HG03139 (cell line): ENCODE measurements around the gene TPM3.
"Not testable (repeated sequence)": the region's sequence is repeated elsewhere in the genome, so short reads cannot be mapped to it uniquely, and the experiment has no call there.

ENCODE experiments used
- ATAC-seq: cut with Tn5 transposase; IDR thresholded peaks from one replicate; pipeline ENCODE4 v1.9.1; 2021; ENCODE audit not compliant: unreplicated experiment

The TPM3 gene

DNA sequence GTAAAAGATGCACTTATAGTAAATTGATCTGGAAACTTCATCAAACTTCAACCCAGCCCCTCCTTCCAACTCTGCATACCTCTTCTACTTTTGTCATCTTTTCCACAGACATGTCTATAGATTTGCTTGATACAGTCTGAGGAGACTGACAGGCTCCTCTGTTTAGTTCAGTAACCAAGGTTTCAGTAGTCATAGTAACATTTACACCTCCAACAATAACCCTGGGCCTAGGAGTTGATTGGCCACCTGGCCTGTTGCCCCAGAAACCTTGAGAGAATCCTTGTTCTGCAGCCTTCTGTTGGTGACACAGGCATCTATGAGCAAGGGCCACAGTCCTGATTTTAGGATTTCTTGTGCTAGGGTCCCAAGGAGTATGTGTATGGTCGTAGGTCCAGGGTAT, 14.3 kb upstream of the TPM3 start, which contains the start of gene CFAP141:
Gene CFAP141, minus strand, starts transcription at position 138 of the 400 bp plus-strand sequence. Its CDS starts 26 bp downstream, at position 112.
- ATAC-seq: no peak

GRCh38 chr1:154205778-154206177, 13.9 kb upstream of the TPM3 start:
- ATAC-seq: not testable (repeated sequence)

DNA sequence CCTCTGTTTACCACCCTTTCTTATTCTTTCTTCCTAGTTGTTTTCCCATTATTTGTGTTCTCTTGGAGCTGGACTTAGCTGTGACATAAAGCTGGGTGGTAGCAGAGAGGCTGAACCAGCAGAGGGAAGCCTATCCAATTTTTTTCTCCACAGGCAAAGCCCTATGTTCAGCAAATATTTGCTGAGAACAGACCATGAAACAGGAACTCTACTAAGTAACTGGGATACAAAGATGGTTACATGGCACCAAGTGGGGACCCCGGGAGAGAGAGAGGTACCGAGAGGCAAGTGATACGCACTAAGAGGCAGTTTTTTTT, 7.6 kb upstream of the TPM3 start:
- no peak for ATAC-seq

DNA sequence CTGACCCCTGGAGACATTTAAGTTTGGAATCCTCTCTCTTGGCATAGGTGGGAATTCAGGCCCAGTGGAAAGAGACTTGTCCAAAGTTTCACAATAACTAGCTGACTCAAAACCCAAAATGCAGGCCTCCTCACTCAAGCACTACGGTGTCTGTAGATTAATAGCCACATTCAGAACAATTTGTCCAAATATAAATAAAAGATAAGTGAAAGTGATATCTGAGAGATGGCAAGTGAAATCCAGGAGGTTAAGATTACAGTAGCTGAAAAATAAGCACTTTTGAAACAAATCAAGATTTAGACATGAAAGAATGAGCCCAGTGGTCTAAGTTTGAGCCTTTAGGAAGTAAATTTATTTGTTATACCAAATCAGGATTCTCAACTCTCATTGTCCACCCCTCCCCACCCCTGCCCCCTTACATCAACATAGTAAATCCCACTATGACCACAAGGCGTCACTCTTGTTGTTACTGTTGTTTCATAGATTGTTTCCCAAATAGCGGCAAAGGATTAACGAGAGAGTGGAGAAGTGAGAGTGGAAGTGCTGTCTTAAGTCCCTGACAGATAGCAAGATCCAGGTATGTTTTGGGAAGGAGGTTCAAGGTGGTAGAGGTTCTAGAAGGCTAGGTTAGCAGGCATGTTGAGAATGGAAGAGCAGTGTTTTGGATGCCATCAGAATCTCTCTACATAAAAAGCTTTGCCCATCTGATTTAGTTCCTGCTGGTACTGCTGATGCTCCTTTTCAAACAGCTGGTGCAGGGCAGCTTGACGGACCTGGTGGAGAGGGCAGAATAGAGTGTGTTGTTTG, 7.1 kb upstream of the TPM3 start:
- ATAC-seq: no peak

DNA sequence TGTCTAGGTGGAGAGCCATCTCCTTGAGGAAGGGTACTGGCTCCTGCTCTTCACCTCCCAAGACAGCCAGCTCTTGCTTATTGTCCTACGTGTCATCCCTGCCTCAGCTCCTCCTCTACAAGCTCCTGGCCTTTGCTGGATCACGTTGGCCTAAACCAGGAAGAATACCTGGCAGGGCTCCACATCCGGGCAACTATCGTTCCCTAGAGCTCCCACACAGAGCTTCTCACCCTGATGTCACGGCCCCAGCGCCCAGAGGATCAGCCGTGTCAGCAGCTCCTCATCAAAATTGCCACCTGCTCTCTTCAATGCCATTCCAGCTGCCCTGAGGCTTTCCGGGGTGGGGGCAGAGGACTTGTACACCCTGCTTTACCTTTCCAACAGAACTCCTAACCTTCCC, 1.9 kb upstream of the TPM3 start:
- no peak for ATAC-seq

DNA sequence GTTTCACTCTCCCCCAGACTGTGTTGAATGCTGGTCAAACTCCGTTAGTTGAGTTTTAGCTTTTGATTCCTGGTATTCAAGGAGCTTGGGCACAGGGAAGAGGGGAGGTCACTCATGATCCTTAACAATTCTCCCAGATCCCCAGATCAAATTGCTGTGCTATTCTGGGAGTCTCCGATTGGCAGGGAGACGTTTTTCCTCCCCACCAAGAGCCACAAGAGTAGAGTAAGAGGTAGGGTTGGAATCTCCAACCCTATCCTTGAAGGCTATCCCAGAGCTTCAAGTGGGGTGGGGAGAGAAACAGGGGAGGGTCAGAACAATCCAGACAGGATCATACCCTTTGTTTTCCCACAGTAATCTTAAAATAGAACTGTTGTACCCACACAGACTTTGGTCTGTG, 576 bp upstream of the TPM3 start:
- ATAC-seq: no peak

DNA sequence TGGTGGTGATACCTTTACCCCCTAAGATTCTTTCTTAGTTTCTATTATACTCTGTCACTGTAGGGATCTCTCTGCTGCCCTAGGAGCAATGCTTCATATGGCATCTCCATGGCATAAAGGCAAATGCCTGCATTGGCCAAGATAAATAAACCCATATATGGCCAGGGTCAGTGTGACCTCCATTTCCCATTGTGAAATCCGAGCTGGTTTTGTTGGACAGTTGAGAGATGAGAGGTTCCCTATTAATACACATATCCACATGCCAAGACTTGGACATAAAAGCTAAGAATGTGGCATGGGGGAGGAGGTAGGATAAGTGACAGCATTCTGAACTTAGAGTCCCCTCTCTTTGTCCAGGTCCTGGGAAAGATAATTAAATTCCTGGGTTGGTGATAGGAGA, 1.4 kb downstream of the TPM3 start:
- no peak for ATAC-seq

GRCh38 chr1:154186852-154187501, 4.9 kb downstream of the TPM3 start:
- ATAC-seq: no peak

- no peak for ATAC-seq
These were observed 5.7 kb downstream of the TPM3 start for GRCh38 chr1:154186177-154186576.

DNA sequence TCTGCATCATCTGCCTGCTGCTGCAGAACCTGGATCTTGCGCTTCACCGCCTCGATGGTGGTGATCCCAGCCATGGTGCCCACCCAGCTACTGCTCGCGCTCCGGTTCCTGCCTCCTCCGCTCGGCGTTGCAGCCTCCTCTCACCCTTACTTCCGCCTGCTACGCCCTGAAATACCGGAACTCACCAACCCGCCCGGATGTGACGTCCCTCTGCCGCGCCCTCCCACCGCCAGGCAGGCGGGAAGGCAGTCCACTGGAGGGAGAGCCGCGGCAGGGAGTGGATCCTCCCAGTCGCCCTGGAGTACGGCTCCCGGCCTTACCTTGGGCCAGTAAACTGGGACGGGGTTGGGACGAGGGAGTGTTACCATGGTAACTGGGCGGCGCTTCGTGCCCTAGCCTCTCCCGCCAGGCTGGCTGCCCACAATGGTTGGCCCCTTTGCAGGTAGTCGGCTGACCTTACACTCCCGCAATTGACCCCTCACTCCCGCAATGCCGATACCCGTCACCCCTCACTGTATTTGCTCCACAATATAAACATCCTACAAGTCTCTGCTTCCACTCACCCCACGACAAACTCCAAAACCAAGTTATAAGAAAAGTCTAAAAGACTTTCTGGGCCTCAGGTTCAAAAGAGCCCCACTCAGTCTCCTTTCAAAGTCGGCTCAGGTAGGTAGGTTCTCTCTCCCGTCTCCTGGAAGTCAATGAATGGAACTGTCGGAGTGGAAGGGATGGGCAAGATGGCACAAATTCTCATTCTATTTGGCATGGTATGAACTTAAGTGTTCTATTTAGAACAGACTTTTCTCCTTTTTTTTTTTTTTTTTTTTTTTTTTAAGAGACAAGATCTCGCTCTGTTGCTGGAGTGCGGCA, 8.6 kb downstream of the TPM3 start:
- ATAC-seq: peak; percentile 59

GRCh38 chr1:154182344-154183045, 9.4 kb downstream of the TPM3 start:
- no peak for ATAC-seq

DNA sequence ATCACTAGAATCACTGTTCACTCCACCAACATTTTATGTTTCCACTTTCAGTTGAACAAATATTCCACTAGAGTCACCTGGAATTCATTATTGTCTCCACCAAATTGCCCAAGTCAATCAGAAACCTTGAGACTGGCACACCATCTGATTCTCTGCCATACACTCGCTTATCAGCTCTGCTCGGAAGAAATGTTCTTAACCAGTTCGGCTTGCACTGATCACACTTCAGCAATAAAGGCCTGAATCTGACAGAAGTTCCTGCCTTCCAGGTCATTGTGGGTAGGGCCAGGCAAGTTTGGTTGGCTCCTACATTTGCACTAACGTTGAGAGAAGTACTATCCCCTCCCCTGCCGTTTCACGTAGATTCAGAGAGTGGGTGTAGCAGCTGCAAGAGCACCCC, 10.0 kb downstream of the TPM3 start:
- ATAC-seq: no peak

- peak; percentile 32 for ATAC-seq
These were observed 11.8 kb downstream of the TPM3 start for GRCh38 chr1:154179946-154180687.

GRCh38 chr1:154178911-154179811, 12.7 kb downstream of the TPM3 start:
- no peak for ATAC-seq

- no peak for ATAC-seq
These were observed 13.9 kb downstream of the TPM3 start for GRCh38 chr1:154178013-154178412.

DNA sequence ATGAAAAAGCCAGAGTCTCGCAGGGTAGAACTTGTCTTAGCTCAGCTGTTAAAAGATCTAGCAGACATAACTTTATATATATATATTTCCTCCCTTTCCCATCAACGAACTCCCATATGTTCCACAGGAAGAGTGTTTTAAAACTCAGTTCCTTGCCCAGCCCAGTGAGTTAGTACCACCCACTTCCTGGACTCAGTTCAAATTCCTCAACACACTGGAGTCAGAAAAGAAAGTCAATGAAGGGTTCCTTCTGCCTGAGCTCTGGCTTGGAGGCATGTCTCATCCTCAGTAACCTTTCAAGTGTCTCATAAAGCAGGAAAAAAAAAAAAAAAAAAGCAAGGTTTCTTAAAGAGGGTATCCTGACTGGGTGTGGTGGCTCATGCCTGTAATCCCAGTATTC, 15.6 kb downstream of the TPM3 start:
- no peak for ATAC-seq

DNA sequence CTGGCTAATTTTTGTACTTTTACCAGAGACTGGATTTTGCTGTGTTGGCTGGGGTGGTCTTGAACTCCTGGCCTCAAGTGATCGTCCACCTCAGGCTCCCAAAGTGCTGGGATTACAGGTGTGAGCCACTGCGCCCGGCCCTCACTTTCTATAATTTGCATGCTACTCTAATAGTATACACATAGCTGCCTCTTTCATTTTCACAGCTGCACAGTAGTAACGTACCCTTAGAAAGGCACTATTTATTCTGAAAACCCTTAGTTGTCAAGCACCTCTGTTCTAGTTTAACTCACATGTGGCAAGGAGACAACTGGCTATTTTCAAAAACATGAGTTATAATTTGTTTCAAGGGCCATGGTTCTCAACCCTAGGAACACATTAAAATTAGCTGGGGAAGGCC, 17.2 kb downstream of the TPM3 start:
- ATAC-seq: no peak

- ATAC-seq: no peak
These were observed 20.0 kb downstream of the TPM3 start for GRCh38 chr1:154171880-154172279.

DNA sequence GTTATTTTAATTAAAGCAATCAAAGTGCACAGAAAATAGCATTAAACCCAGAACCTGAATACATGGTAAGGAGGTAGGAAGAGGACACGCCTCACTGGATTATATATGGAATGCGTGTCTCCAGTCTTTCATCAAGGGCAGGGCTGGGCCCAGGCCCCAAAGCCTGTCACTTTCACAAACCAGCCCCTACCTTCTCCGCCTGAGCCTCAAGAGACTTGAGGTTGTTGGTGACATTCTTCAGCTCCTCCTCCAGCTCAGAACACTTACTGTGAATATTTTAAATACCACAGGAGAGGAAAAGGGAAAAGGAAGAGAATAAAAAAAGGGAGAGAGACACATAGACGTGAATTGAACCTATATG, 20.7 kb downstream of the TPM3 start:
- no peak for ATAC-seq
